NCI-H82 treated with DMSO at 0.1 percent for 48 hours (cell line): ENCODE data around the gene PTPRD.
A peak's percentile ranks its signal among the peaks of the same experiment; 100 is the strongest.
"Not testable (repeated sequence)": the region's sequence is repeated elsewhere in the genome, so short reads cannot be mapped to it uniquely, and the experiment has no call there.

Source experiments
- DNase-seq: peaks from one replicate; lab custom pipeline; 2025; ENCODE audit not compliant: unreplicated experiment; lab: John Stamatoyannopoulos, UW

Gene PTPRD

GRCh38 chr9:9998491-9999287 is 614.1 kb downstream of the PTPRD start:
- peak; percentile 12 for DNase-seq

- no peak for DNase-seq
Observed at GRCh38 chr9:9997585-9997984, 615.2 kb downstream of the PTPRD start.

- DNase-seq = no peak
Observed at GRCh38 chr9:9996259-9996658, 616.5 kb downstream of the PTPRD start.

- DNase-seq = no peak
Observed at GRCh38 chr9:9992936-9993335, 619.9 kb downstream of the PTPRD start.

GRCh38 chr9:9973062-9973461 is 639.7 kb downstream of the PTPRD start:
- DNase-seq = no peak

GRCh38 chr9:9970514-9970913 is 642.3 kb downstream of the PTPRD start:
- no peak for DNase-seq

GRCh38 chr9:9963841-9964240 is 649.0 kb downstream of the PTPRD start:
- DNase-seq = no peak

- DNase-seq = no peak
Observed at GRCh38 chr9:9961934-9962333, 650.9 kb downstream of the PTPRD start.

GRCh38 chr9:9961487-9961886 is 651.3 kb downstream of the PTPRD start:
- no peak for DNase-seq

GRCh38 chr9:9951556-9952160 is 661.1 kb downstream of the PTPRD start:
- no peak for DNase-seq

GRCh38 chr9:9950813-9951212 is 662.0 kb downstream of the PTPRD start:
- DNase-seq = no peak

- DNase-seq = no peak
Observed at GRCh38 chr9:9949978-9950377, 662.8 kb downstream of the PTPRD start.

GRCh38 chr9:9949368-9949767 is 663.4 kb downstream of the PTPRD start:
- no peak for DNase-seq

- DNase-seq = no peak
Observed at GRCh38 chr9:9945966-9946365, 666.8 kb downstream of the PTPRD start.

- peak; percentile 11 for DNase-seq
Observed at GRCh38 chr9:9942764-9943424, 669.9 kb downstream of the PTPRD start.

- DNase-seq = no peak
Observed at GRCh38 chr9:9938432-9938831, 674.4 kb downstream of the PTPRD start.

GRCh38 chr9:9931464-9931863 is 681.3 kb downstream of the PTPRD start:
- not testable (repeated sequence) for DNase-seq

- no peak for DNase-seq
Observed at GRCh38 chr9:9924376-9924775, 688.4 kb downstream of the PTPRD start.

- DNase-seq = no peak
Observed at GRCh38 chr9:9921805-9922204, 691.0 kb downstream of the PTPRD start.

- DNase-seq = peak; percentile 47
Observed at GRCh38 chr9:9920425-9921060, 692.3 kb downstream of the PTPRD start.

GRCh38 chr9:9919174-9919775 is 693.5 kb downstream of the PTPRD start:
- DNase-seq = no peak
